Left lung (tissue), 10 donors: Measurements from ENCODE around the gene KIRREL3. TPM values are rescaled to one million over a fixed set of nuclear protein-coding genes. Genes with fewer than 3 reads are reported as not detected.

Source experiments
- ATAC-seq: fragments of 200-7000 bp; cut with Tn5 transposase; one replicate; pipeline ENCODE4 v1.9.1; 2020; ENCODE audit warnings: moderate library complexity
- DNase-seq, 4 donors: peaks; one replicate each; pipeline ENCODE4 v3.0.0-alpha.2; 2013 to 2020
- H3K27ac ChIP-seq, 2 donors: fragments of 200-600 bp; sonication (generic) in 1 of 2; one replicate each; pipeline versions ENCODE4 v1.5.0 to v1.8.0; 2020 to 2021
- H3K27me3 ChIP-seq, 2 donors: fragments of 200-600 bp; sonication (generic) in 1 of 2; one replicate each; pipeline versions ENCODE4 v1.5.0 to v1.8.0; 2020 to 2021
- H3K36me3 ChIP-seq, 2 donors: fragments of 200-600 bp; sonication (generic) in 1 of 2; one replicate each; pipeline versions ENCODE4 v1.5.0 to v1.8.0; 2020 to 2021
- H3K4me1 ChIP-seq, 2 donors: fragments of 200-600 bp; one replicate each; pipeline ENCODE4 v1.8.0; 2021
- H3K4me3 ChIP-seq, 2 donors: fragments of 200-600 bp; sonication (generic) in 1 of 2; one replicate each; pipeline versions ENCODE4 v1.5.0 to v1.8.0; 2020 to 2021; ENCODE audit warnings: mild to moderate bottlenecking in 1 of 2
- H3K9me3 ChIP-seq, 2 donors: fragments of 200-600 bp; sonication (generic) in 1 of 2; one replicate each; pipeline versions ENCODE4 v1.5.0 to v1.8.0; 2020 to 2021
- CTCF ChIP-seq, 2 donors: fragments of 200-600 bp; sonication (generic) in 1 of 2; IDR thresholded peaks; one replicate each; pipeline versions ENCODE4 v1.5.0 to v1.8.0; 2021; ENCODE audit warnings: antibody characterized with exemption in 2 of 2
- intact Hi-C, 2 donors: fragments of 100-400 bp; cut with DNase I; formaldehyde crosslinking; loops; one replicate each; pipeline versions ENCODE4 v1.11.2 to v1.14.2; 2022
- polyA plus RNA-seq, 6 donors: library from polyadenylated mRNA; unstranded; fragments of 120-200 nt; gene quantifications; one replicate each; pipeline ENCODE4 v1.2.1, GENCODE V29; 2013; ENCODE audit not compliant: insufficient read length in 6 of 6
- total RNA-seq, 2 donors: library from RNA; stranded (reverse); fragmentation: NEBNext Ultra II Directional; extraction: Animal tissue kit (Norgen Biotek cat#: 25700); gene quantifications; one replicate each; pipeline ENCODE4 v1.2.1, GENCODE V29; 2021
- donor health status: DM: no; HTN: yes; CAD: no.
- donor health status: DM: no; HTN: no; CAD: no.

Gene KIRREL3
- total and polyA plus RNA-seq, 8 donors: 1.6 to 2.5 (median 2.0) TPM; not detected in 2

GRCh38 chr11:126411971-126412381, 588.6 kb downstream of the KIRREL3 start:
- intact Hi-C loops: no loop called here
- H3K36me3 ChIP-seq: peaks cover 0 to 41% of the 10 kb centered on the region in 2 donors
- peaks cover 21 to 32% of the 10 kb centered on the region in 2 donors for H3K4me1 ChIP-seq
- H3K27me3 ChIP-seq: no peaks in the 10 kb centered on the region
- H3K4me3 ChIP-seq: no peak overlapping the region
- TF ChIP-seq CTCF (IDR thresholded peaks at IDR 0.05): no peak
- no peak for ATAC-seq
- no peak overlapping the region for H3K27ac ChIP-seq
- DNase-seq: no peak
- H3K9me3 ChIP-seq: no peaks in the 10 kb centered on the region

GRCh38 chr11:126410649-126411048, 589.9 kb downstream of the KIRREL3 start:
- intact Hi-C loops: no loop called here
- Histone ChIP-seq H3K36me3 (peaks cover 0 to 45% of the 10 kb centered on the region in 2 donors), H3K4me1 (peaks cover 11 to 22% of the 10 kb centered on the region in 2 donors), H3K27ac (peak overlapping the region in 1 of 2 donors; percentile 5), H3K27me3 (no peaks in the 10 kb centered on the region), H3K9me3 (no peaks in the 10 kb centered on the region), H3K4me3 (no peak overlapping the region)
- no peak for TF ChIP-seq CTCF (IDR thresholded peaks at IDR 0.05)
- ATAC-seq: peak; percentile 40
- no peak for DNase-seq

GRCh38 chr11:126409620-126409985, 591.0 kb downstream of the KIRREL3 start:
- Histone ChIP-seq H3K27ac (no peak overlapping the region), H3K9me3 (no peaks in the 10 kb centered on the region), H3K4me3 (no peak overlapping the region), H3K36me3 (peaks cover 0 to 45% of the 10 kb centered on the region in 2 donors), H3K27me3 (no peaks in the 10 kb centered on the region), H3K4me1 (peaks cover 2 to 14% of the 10 kb centered on the region in 2 donors)
- no peak for DNase-seq
- intact Hi-C loops: no loop called here
- TF ChIP-seq CTCF (IDR thresholded peaks at IDR 0.05): no peak
- ATAC-seq: no peak

DNA sequence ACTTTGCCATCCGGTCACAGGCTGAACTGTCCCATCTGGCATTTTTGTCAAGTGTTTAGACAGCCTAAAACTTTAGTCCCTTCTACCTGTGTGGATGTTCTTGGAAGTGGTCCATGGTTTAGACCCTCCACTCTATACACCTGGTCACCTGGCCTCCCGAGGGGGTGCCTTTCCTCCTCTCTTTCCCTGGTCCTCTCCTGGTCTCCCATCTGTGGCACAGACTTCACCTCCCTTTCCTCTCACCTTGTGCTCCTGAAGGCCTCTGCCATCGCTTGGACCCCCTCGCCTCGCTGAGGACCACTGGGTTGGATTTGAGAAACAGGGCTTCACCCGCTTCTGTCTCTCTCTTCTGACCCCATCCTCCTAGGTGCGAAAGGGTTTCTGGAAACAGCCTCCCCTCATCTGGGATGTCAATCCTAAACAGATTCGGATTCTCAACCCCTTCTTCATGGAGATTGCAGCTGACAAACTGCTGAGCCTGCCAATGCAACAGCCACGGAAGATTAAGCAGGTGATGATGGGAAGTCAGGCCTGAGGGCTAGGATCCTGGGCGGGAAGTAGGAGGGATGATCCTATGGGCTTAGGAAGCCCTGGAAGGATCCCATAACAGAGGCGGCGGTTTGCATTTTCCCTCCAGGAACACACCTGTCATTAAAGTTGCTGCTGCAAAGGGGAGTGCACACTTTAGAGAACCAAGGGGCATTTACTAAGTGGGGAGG, 591.5 kb downstream of the KIRREL3 start:
- DNase-seq (no peak), ATAC-seq (no peak)
- Histone ChIP-seq H3K27ac (no peak overlapping the region), H3K9me3 (no peaks in the 10 kb centered on the region), H3K4me3 (no peak overlapping the region), H3K27me3 (no peaks in the 10 kb centered on the region), H3K4me1 (peaks cover 0 to 10% of the 10 kb centered on the region in 2 donors), H3K36me3 (peaks cover 0 to 41% of the 10 kb centered on the region in 2 donors)
- no peak for TF ChIP-seq CTCF (IDR thresholded peaks at IDR 0.05)
- intact Hi-C loops: no loop called here

DNA sequence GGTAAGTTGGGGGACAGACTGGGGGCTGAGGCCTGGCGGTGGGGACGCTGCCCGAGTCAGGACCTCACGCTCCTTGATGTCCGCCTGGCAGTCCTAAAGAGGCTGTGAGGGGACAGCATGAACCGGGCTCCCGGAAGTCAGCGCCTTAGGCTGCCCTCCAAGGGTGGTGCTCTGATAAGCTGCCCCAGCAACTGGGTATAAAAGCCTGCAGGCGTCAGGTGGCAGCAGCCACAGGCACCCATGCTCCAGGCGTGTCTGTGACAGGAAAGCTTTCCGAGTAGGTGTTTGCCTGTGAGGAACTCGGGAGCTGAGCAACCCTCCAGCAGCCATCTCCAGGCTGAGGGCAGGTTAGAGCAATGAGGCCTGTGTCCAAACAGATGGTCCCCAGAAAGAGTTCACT, 592.1 kb downstream of the KIRREL3 start:
- no peaks in the 10 kb centered on the region for H3K9me3 ChIP-seq
- peaks cover 0 to 10% of the 10 kb centered on the region in 2 donors for H3K4me1 ChIP-seq
- peaks cover 0 to 36% of the 10 kb centered on the region in 2 donors for H3K36me3 ChIP-seq
- H3K27me3 ChIP-seq: no peaks in the 10 kb centered on the region
- H3K4me3 ChIP-seq: no peak overlapping the region
- H3K27ac ChIP-seq: no peak overlapping the region
- DNase-seq (no peak), ATAC-seq (no peak)
- intact Hi-C loops: no loop called here
- no peak for TF ChIP-seq CTCF (IDR thresholded peaks at IDR 0.05)
